ENCODE data around the gene EBNA1BP2. TPM values are rescaled to one million over a fixed set of nuclear protein-coding genes. Genes with fewer than 3 reads are reported as not detected.

The EBNA1BP2 gene
- total and polyA plus RNA-seq, 2 of the 4 experiments (the other 2 are of a cell fraction): 82.8 to 135 TPM

- Histone ChIP-seq H3K23ac (ENCODE audit: low read depth, low read length) (no peak overlapping the region), H3K4me1 (ENCODE audit: control insufficient read depth, insufficient read depth, low read length) (no peaks in the 10 kb centered on the region; the same call in 1 of the 2 replicates), H3K56ac (ENCODE audit: extremely low read depth, insufficient read depth, low read length) (no peak overlapping the region), H4K91ac (ENCODE audit: insufficient read depth, low read depth, low read length) (no peak overlapping the region), H3K27ac (ENCODE audit: insufficient read depth, low read length) (no peak overlapping the region), H3K9ac (ENCODE audit: low read depth, low read length) (no peak overlapping the region), H3K14ac (replicated peaks; ENCODE audit: low read depth, low read length) (no peak overlapping the region), H3K9me3 (ENCODE audit: control insufficient read depth, insufficient read depth, low read length) (no peaks in the 10 kb centered on the region), H3K9me1 (ENCODE audit: insufficient read depth, low read length) (peaks cover 6% of the 10 kb centered on the region; the same call in 1 of the 2 replicates), H2BK120ac (ENCODE audit: low read depth, low read length) (no peak overlapping the region), H2AK5ac (ENCODE audit: low read depth, low read length) (no peak overlapping the region), H4K20me1 (ENCODE audit: insufficient read depth, low read length) (no peaks in the 10 kb centered on the region), H3K4me3 (ENCODE audit: insufficient read depth, low read depth, low read length) (no peak overlapping the region), H3K36me3 (ENCODE audit: control insufficient read depth, insufficient read depth, low read length) (no peaks in the 10 kb centered on the region), H4K8ac (ENCODE audit: low read depth in 2 of 2, low read length in 2 of 2) (no peak overlapping the region), H2BK15ac (ENCODE audit: low read depth, low read length) (no peak overlapping the region), H2BK5ac (ENCODE audit: low read depth, low read length, poor library complexity, severe bottlenecking) (no peak overlapping the region), H2AK9ac (replicated peaks; ENCODE audit: low read depth, low read length, poor library complexity) (no peak overlapping the region), H3K79me1 (ENCODE audit: low read depth in 1 of 2, low read length in 2 of 2) (no peaks in the 10 kb centered on the region), H2BK20ac (ENCODE audit: low read depth, low read length) (no peak overlapping the region), H3K27me3 (ENCODE audit: control insufficient read depth, insufficient read depth, low read length) (no peaks in the 10 kb centered on the region), H3K4me2 (ENCODE audit: low read depth, low read length) (no peak overlapping the region), H4K5ac (ENCODE audit: low read depth, low read length) (no peak overlapping the region), H3K18ac (ENCODE audit: low read depth, low read length) (no peak overlapping the region), H3K4ac (ENCODE audit: low read depth, low read length) (no peak overlapping the region), H2AFZ (replicated peaks; ENCODE audit: low read length, poor library complexity) (no peak overlapping the region)
- BruUV-seq (replicated peaks): no TSS peak
- intact Hi-C loops (cut with micrococcal nuclease) (no loop called here), in situ Hi-C loops (cut with MboI; ENCODE audit: low sequenced_read_pairs) (no loop called here), dilution Hi-C loops (cut with HindIII; ENCODE audit: low sequenced_read_pairs, unreplicated experiment) (no loop called here)
- DNase-seq (no peak), ATAC-seq (ENCODE audit: low read depth) (no peak)
- ChIA-PET POLR2A (ENCODE audit: unreplicated experiment) (no interaction called here), CTCF (no interaction called here)
- no peak for TF ChIP-seq USF2 (IDR thresholded peaks at IDR 0.05; ENCODE audit: low read depth, low read length)
- TF ChIP-seq BHLHE40 (IDR thresholded peaks at IDR 0.05; ENCODE audit: low read depth, low read length): no peak
- TF ChIP-seq, protein P1, sequence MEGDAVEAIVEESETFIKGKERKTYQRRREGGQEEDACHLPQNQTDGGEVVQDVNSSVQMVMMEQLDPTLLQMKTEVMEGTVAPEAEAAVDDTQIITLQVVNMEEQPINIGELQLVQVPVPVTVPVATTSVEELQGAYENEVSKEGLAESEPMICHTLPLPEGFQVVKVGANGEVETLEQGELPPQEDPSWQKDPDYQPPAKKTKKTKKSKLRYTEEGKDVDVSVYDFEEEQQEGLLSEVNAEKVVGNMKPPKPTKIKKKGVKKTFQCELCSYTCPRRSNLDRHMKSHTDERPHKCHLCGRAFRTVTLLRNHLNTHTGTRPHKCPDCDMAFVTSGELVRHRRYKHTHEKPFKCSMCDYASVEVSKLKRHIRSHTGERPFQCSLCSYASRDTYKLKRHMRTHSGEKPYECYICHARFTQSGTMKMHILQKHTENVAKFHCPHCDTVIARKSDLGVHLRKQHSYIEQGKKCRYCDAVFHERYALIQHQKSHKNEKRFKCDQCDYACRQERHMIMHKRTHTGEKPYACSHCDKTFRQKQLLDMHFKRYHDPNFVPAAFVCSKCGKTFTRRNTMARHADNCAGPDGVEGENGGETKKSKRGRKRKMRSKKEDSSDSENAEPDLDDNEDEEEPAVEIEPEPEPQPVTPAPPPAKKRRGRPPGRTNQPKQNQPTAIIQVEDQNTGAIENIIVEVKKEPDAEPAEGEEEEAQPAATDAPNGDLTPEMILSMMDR (conservative IDR thresholded peaks at IDR 0.05; ENCODE audit: low read depth, low read length): no peak
- WGBS, 2 experiments (ENCODE audit: extremely low coverage in 2 of 2, insufficient read length in 1 of 2): 93% methylated on average over 8 of the region's 10 CpGs; no CpG with 5 or more reads in 1 of the 2 experiments
Observed at GRCh38 chr1:43217747-43218146, 45.7 kb upstream of the EBNA1BP2 start.

Measured in IMR-90 (cell line).